SK-N-SH (cell line): ENCODE data around the gene PDILT. TPM values are rescaled to one million over a fixed set of nuclear protein-coding genes. Genes with fewer than 3 reads are reported as not detected.

Experiments
- CTCF ChIA-PET: fragments of 300-600, 350-600 bp; formaldehyde crosslinking; extraction: SDS; loops from one replicate; lab custom pipeline; 2021; lab: Yijun Ruan, JAX
- POLR2A ChIA-PET: fragments of 350-600 bp; sonication (Branson Sonifier 250); formaldehyde crosslinking; extraction: SDS; loops from one replicate; lab custom pipeline; 2020; ENCODE audit warnings: antibody characterized with exemption, inconsistent platforms; lab: Yijun Ruan, JAX
- DNase-seq: peaks from one replicate; pipeline ENCODE4 v3.0.0; 2012
- H2AFZ ChIP-seq: fragments of 200-600 bp; sonication (generic); 2 replicates; pipeline ENCODE4 v1.8.1; 2016; ENCODE audit warnings: antibody characterized with exemption, mild to moderate bottlenecking, low read depth
- H3F3A ChIP-seq: fragments of 200-600 bp; sonication (generic); replicated peaks from 2 replicates; pipeline ENCODE3; 2016; ENCODE audit warnings: antibody characterized with exemption, mild to moderate bottlenecking; ENCODE audit not compliant: insufficient read depth
- H3K27ac ChIP-seq, 2 experiments: fragments of 200-500 bp in 1 of 2; fragments of 200-600 bp in 1 of 2; sonication (Bioruptor generic) in 1 of 2; sonication (generic), shearing (Covaris generic) in 1 of 2; 2 replicates each; pipeline versions ENCODE4 v1.5.1 to v1.6.1; 2014 to 2016; ENCODE audit warnings: low read depth in 2 of 2, inconsistent platforms in 1 of 2, low read length in 1 of 2, mild to moderate bottlenecking in 1 of 2, mixed read lengths in 1 of 2
- H3K27me3 ChIP-seq: fragments of 200-600 bp; sonication (generic), shearing (Covaris generic); 2 replicates; pipeline ENCODE4 v1.6.1; 2016; ENCODE audit warnings: mixed run types; ENCODE audit not compliant: insufficient read depth
- H3K36me3 ChIP-seq, 2 experiments: fragments of 200-500 bp in 1 of 2; fragments of 200-600 bp in 1 of 2; sonication (Bioruptor generic) in 1 of 2; sonication (generic) in 1 of 2; replicated peaks in 1 of 2; 2 replicates each; pipeline versions ENCODE3 to v1.5.1; 2014 to 2016; ENCODE audit warnings: low read length in 1 of 2, mild to moderate bottlenecking in 1 of 2; ENCODE audit not compliant: insufficient read depth in 2 of 2, control insufficient read depth in 1 of 2
- H3K4me1 ChIP-seq, 2 experiments: fragments of 200-500 bp in 1 of 2; fragments of 200-600 bp in 1 of 2; sonication (Bioruptor generic) in 1 of 2; sonication (generic), shearing (Covaris generic) in 1 of 2; 2 replicates each; pipeline versions ENCODE4 v1.5.1 to v1.6.1; 2014 to 2016; ENCODE audit warnings: low read depth in 1 of 2, low read length in 1 of 2, mixed run types in 1 of 2; ENCODE audit not compliant: insufficient read depth in 2 of 2, control insufficient read depth in 1 of 2
- H3K4me2 ChIP-seq: fragments of 200-600 bp; sonication (generic), shearing (Covaris generic); 2 replicates; pipeline ENCODE4 v1.6.1; 2017; ENCODE audit warnings: mixed run types
- H3K4me3 ChIP-seq, 2 experiments: fragments of 200-500 bp in 1 of 2; fragments of 200-600 bp in 1 of 2; sonication (Bioruptor generic) in 1 of 2; sonication (generic), shearing (Covaris generic) in 1 of 2; 2 replicates each; pipeline versions ENCODE4 v1.5.1 to v1.8.1; 2014 to 2016; ENCODE audit warnings: low read depth in 2 of 2, inconsistent platforms in 1 of 2, low read length in 1 of 2, mild to moderate bottlenecking in 1 of 2, mixed read lengths in 1 of 2, moderate library complexity in 1 of 2
- H3K79me2 ChIP-seq: fragments of 200-600 bp; sonication (generic); 2 replicates; pipeline ENCODE4 v1.8.1; 2017; ENCODE audit warnings: mild to moderate bottlenecking; ENCODE audit not compliant: insufficient read depth
- H3K9ac ChIP-seq: fragments of 200-600 bp; sonication (generic); 2 replicates; pipeline ENCODE4 v1.6.1; 2017; ENCODE audit warnings: mixed run types
- H3K9me2 ChIP-seq: fragments of 200-600 bp; sonication (generic); 2 replicates; pipeline ENCODE4 v1.6.1; 2017; ENCODE audit warnings: mixed run types
- H3K9me3 ChIP-seq: fragments of 200-600 bp; sonication (generic); 2 replicates; pipeline ENCODE4 v1.6.1; 2017; ENCODE audit warnings: mixed run types, mild to moderate bottlenecking, moderate library complexity
- H4K20me1 ChIP-seq: fragments of 200-600 bp; sonication (generic); 2 replicates; pipeline ENCODE4 v1.6.1; 2017; ENCODE audit warnings: mild to moderate bottlenecking, mixed run types; ENCODE audit not compliant: insufficient read depth
- CHD2 ChIP-seq: fragments of 150-350 bp; IDR thresholded peaks from 2 replicates; pipeline ENCODE4 v1.6.1; 2018; ENCODE audit warnings: low read length; ENCODE audit not compliant: partially characterized antibody
- EZH2phosphoT487 ChIP-seq: fragments of 200-600 bp; sonication (generic); IDR thresholded peaks from 2 replicates; pipeline ENCODE4 v1.6.1; 2017; ENCODE audit warnings: low read depth, mixed run types, mild to moderate bottlenecking, antibody characterized with exemption, moderate library complexity, borderline replicate concordance
- FOSL2 ChIP-seq: IDR thresholded peaks from 2 replicates; pipeline ENCODE4 v1.4.0; 2012; ENCODE audit warnings: low read depth, mild to moderate bottlenecking, moderate library complexity, borderline replicate concordance
- IRF3 ChIP-seq: fragments of 150-350 bp; IDR thresholded peaks from 2 replicates; pipeline ENCODE4 v1.6.1; 2016; ENCODE audit warnings: mild to moderate bottlenecking, low read depth, low read length
- MAX ChIP-seq: IDR thresholded peaks from 2 replicates; pipeline ENCODE4 v1.4.0; 2012; ENCODE audit warnings: low read depth
- NFIC ChIP-seq: IDR thresholded peaks from 2 replicates; pipeline ENCODE4 v1.4.0; 2012; ENCODE audit warnings: borderline replicate concordance
- RXRA ChIP-seq: IDR thresholded peaks from 2 replicates; pipeline ENCODE4 v1.4.0; 2012; ENCODE audit warnings: low read depth, mild to moderate bottlenecking, borderline replicate concordance
- TAF1 ChIP-seq: IDR thresholded peaks from 2 replicates; pipeline ENCODE4 v1.6.1; 2012; ENCODE audit warnings: low read depth, mild to moderate bottlenecking, low read length, moderate library complexity, borderline replicate concordance
- YY1 ChIP-seq: IDR thresholded peaks from 2 replicates; pipeline ENCODE4 v1.4.0; 2012; ENCODE audit warnings: low read depth, mild to moderate bottlenecking
- ZBTB33 ChIP-seq: IDR thresholded peaks from 2 replicates; pipeline ENCODE4 v1.4.0; 2012; ENCODE audit warnings: low read depth, borderline replicate concordance
- WGBS: methylation state at CpG from one replicate; pipeline ENCODE4 v1.1.6; 2017; ENCODE audit warnings: low lambda C conversion rate; 5-methylcytosine and 5-hydroxymethylcytosine counted together
- polyA plus RNA-seq, 3 experiments: library from polyadenylated mRNA; depleted of rRNA; stranded (reverse); fragments of >200 nt; gene quantifications; 2 replicates each; pipeline ENCODE4 v1.2.3, GENCODE V29; 2012

PDILT gene
- polyA plus RNA-seq, 1 of the 3 experiments (the other 2 are of a cell fraction): not detected

- H4K20me1 ChIP-seq: no peaks in the 10 kb centered on the region
- no peaks in the 10 kb centered on the region for H3K9me3 ChIP-seq
- H3K4me3 ChIP-seq: no peak overlapping the region
- no peak overlapping the region for H2AFZ ChIP-seq
- peak; percentile 39 for DNase-seq
- TF ChIP-seq FOSL2 (no peak), EZH2phosphoT487 (no peak), IRF3 (no peak)
- TF ChIP-seq, all 33 proteins: peak for 0
- Histone ChIP-seq H3K36me3 (no peaks in the 10 kb centered on the region), H3K4me1 (no peaks in the 10 kb centered on the region; a peak in 1 of 4 replicates), H3K9ac (no peak overlapping the region), H3K27me3 (no peaks in the 10 kb centered on the region; the same call in 1 of the 2 replicates), H3K79me2 (no peaks in the 10 kb centered on the region), H3K27ac (no peak overlapping the region), H3K4me2 (no peak overlapping the region), H3F3A (no peaks in the 10 kb centered on the region), H3K9me2 (no peaks in the 10 kb centered on the region)
- POLR2A ChIA-PET: no interaction called here
- WGBS: 22% methylated on average over 18 of the region's 77 CpGs
- CTCF ChIA-PET: interaction anchor here (0.6 to 1.2 kb wide), 3 partner anchors 17 to 441 kb away, joined by 3 to 4 read pairs (median 3); no protein-coding TSS in a partner anchor
Measured at GRCh38 chr16:20348365-20349185, 56.0 kb downstream of the PDILT start.

- POLR2A ChIA-PET: no interaction called here
- 17% methylated on average over 11 of the region's 12 CpGs for WGBS
- no peaks in the 10 kb centered on the region for H3K36me3 ChIP-seq
- no peaks in the 10 kb centered on the region for H3F3A ChIP-seq
- H3K9me2 ChIP-seq: no peaks in the 10 kb centered on the region
- no peaks in the 10 kb centered on the region; the same call in 1 of the 2 replicates for H3K27me3 ChIP-seq
- no peak overlapping the region for H3K27ac ChIP-seq
- no peak overlapping the region for H3K9ac ChIP-seq
- DNase-seq: no peak
- no peak overlapping the region for H2AFZ ChIP-seq
- H3K4me3 ChIP-seq: no peak overlapping the region
- CTCF ChIA-PET: no interaction called here
- H3K79me2 ChIP-seq: no peaks in the 10 kb centered on the region
- no peaks in the 10 kb centered on the region; a peak in 1 of 4 replicates for H3K4me1 ChIP-seq
- H4K20me1 ChIP-seq: no peaks in the 10 kb centered on the region
- no peaks in the 10 kb centered on the region for H3K9me3 ChIP-seq
- TF ChIP-seq YY1 (no peak), IRF3 (no peak)
- no peak overlapping the region for H3K4me2 ChIP-seq
Measured at GRCh38 chr16:20347666-20348364, 56.7 kb downstream of the PDILT start.

- CTCF ChIA-PET: interaction anchor here (1.2 to 2.4 kb wide), 2 partner anchors 44 to 446 kb away, joined by 3 to 8 read pairs; no protein-coding TSS in a partner anchor
- Histone ChIP-seq H4K20me1 (no peaks in the 10 kb centered on the region), H3K4me2 (no peak overlapping the region), H3K4me3 (no peak overlapping the region), H3K9me3 (no peaks in the 10 kb centered on the region), H3K27me3 (no peaks in the 10 kb centered on the region; the same call in 1 of the 2 replicates), H3K79me2 (no peaks in the 10 kb centered on the region), H3K9me2 (no peaks in the 10 kb centered on the region), H3K36me3 (no peaks in the 10 kb centered on the region), H3K4me1 (no peaks in the 10 kb centered on the region; a peak in 1 of 4 replicates), H3F3A (no peaks in the 10 kb centered on the region), H2AFZ (no peak overlapping the region), H3K9ac (no peak overlapping the region), H3K27ac (no peak overlapping the region)
- 26% methylated on average over 5 of the region's 5 CpGs for WGBS
- no peak for DNase-seq
- POLR2A ChIA-PET: no interaction called here
- TF ChIP-seq MAX (no peak), IRF3 (no peak), TAF1 (no peak), CHD2 (no peak), ZBTB33 (no peak), RXRA (no peak), NFIC (no peak)
Measured at GRCh38 chr16:20344611-20345010, 59.9 kb downstream of the PDILT start.
